K562 (cell line): ENCODE data around the gene CACNA1I. TPM values are rescaled to one million over a fixed set of nuclear protein-coding genes. Genes with fewer than 3 reads are reported as not detected.

Experiments used
- ATAC-seq: fragments of 200-7000 bp; cut with Tn5 transposase; 3 replicates; pipeline ENCODE4 v1.9.1; 2020; ENCODE audit warnings: moderate library complexity
- BruUV-seq: library from RNA; stranded (reverse); fragments of 400-500 nt; replicated peaks from 2 replicates; lab custom pipeline; 2021; lab: Mats Ljungman, UMichigan
- CTCF ChIA-PET: fragments of 300-600 bp; formaldehyde crosslinking; extraction: SDS; loops from one replicate; lab custom pipeline; 2021; ENCODE audit warnings: low intra/inter-chr PET ratio; lab: Yijun Ruan, JAX
- POLR2A ChIA-PET: fragments of 300-600, 350-650 bp; sonication (Branson Sonifier 250); formaldehyde crosslinking; extraction: SDS; loops from one replicate; lab custom pipeline; 2021; ENCODE audit warnings: antibody characterized with exemption, inconsistent platforms; lab: Yijun Ruan, JAX
- DNase-seq, 4 experiments: peaks; one replicate each; pipeline versions ENCODE4 v3.0.0 to v3.0.0-alpha.2; 2011 to 2018; ENCODE audit warnings: low spot score in 3 of 4, mixed read lengths in 3 of 4; ENCODE audit errors: extremely low read depth in 1 of 4
- FAIRE-seq: peaks from 2 replicates; lab custom pipeline; 2011; peaks lifted over from hg19 to GRCh38; lab: Jason Lieb, UNC
- H2AFZ ChIP-seq: 2 replicates; pipeline ENCODE4 v1.6.0; 2011; ENCODE audit warnings: low read depth, low read length, control low read depth, inconsistent platforms
- H3K27ac ChIP-seq: fragments of 200-600 bp; 3 replicates; pipeline ENCODE4 v1.8.0; 2011; ENCODE audit warnings: low read depth, mild to moderate bottlenecking, control low read depth, inconsistent platforms, low read length, moderate library complexity, mixed read lengths; ENCODE audit errors: extremely low read depth
- H3K27me3 ChIP-seq, 2 experiments: fragments of 300-600 bp in 1 of 2; 2 replicates in 1 of 2; 3 replicates in 1 of 2; pipeline versions ENCODE4 v1.6.0 to v1.8.0; 2011; ENCODE audit warnings: inconsistent platforms in 2 of 2, low read length in 2 of 2, mild to moderate bottlenecking in 1 of 2, mixed read lengths in 1 of 2, moderate library complexity in 1 of 2; ENCODE audit not compliant: control insufficient read depth in 2 of 2, insufficient read depth in 2 of 2
- H3K36me3 ChIP-seq: fragments of 300-600 bp; 3 replicates; pipeline ENCODE4 v1.8.0; 2011; ENCODE audit warnings: mild to moderate bottlenecking, low read length, inconsistent platforms; ENCODE audit not compliant: control insufficient read depth, insufficient read depth
- H3K4me1 ChIP-seq, 2 experiments: fragments of 200-600 bp in 1 of 2; replicated peaks in 1 of 2; 2 replicates in 1 of 2; 3 replicates in 1 of 2; pipeline versions ENCODE4 v1.5.1 to v1.8.0; 2011; ENCODE audit warnings: inconsistent platforms in 2 of 2, low read length in 2 of 2, mild to moderate bottlenecking in 1 of 2, mixed read lengths in 1 of 2, moderate library complexity in 1 of 2; ENCODE audit not compliant: control insufficient read depth in 2 of 2, insufficient read depth in 2 of 2
- H3K4me2 ChIP-seq: 2 replicates; pipeline ENCODE4 v1.6.1; 2011; ENCODE audit warnings: low read length, control low read depth, inconsistent platforms, mixed read lengths; ENCODE audit not compliant: insufficient read depth
- H3K4me3 ChIP-seq: fragments of 200-600 bp; sonication (generic), shearing (Covaris generic); 2 replicates; pipeline ENCODE4 v1.5.1; 2016; ENCODE audit warnings: control low read depth, inconsistent platforms
- H3K79me2 ChIP-seq: fragments of 200-600 bp; 3 replicates; pipeline ENCODE4 v1.8.0; 2011; ENCODE audit warnings: low read length, inconsistent platforms; ENCODE audit not compliant: control insufficient read depth, insufficient read depth
- H3K9ac ChIP-seq, 2 experiments: 2 replicates each; pipeline versions ENCODE4 v1.6.0 to v1.6.1; 2011; ENCODE audit warnings: low read depth in 2 of 2, low read length in 2 of 2, control low read depth in 1 of 2, inconsistent platforms in 1 of 2, mild to moderate bottlenecking in 1 of 2, mixed read lengths in 1 of 2; ENCODE audit not compliant: insufficient read depth in 1 of 2
- H3K9me1 ChIP-seq: one replicate; pipeline ENCODE4 v1.6.0; 2011; ENCODE audit warnings: inconsistent platforms, mild to moderate bottlenecking, low read length, moderate library complexity; ENCODE audit not compliant: control insufficient read depth, insufficient read depth
- H3K9me3 ChIP-seq: replicated peaks from 2 replicates; pipeline ENCODE4 v1.5.1; 2011; ENCODE audit warnings: low read depth, low read length, inconsistent platforms; ENCODE audit not compliant: control insufficient read depth, insufficient read depth
- H4K20me1 ChIP-seq: replicated peaks from 2 replicates; pipeline ENCODE4 v1.6.1; 2011; ENCODE audit warnings: low read length, inconsistent platforms, mixed read lengths; ENCODE audit not compliant: control insufficient read depth, insufficient read depth
- MXD1 ChIP-seq: fragments of 250-450 bp; sonication (Bioruptor Pico); IDR thresholded peaks from 2 replicates; pipeline ENCODE4 v1.8.0; 2021; ENCODE audit warnings: borderline replicate concordance, mild to moderate bottlenecking, moderate library complexity; ENCODE audit not compliant: poor library complexity, severe bottlenecking
- STAG1 ChIP-seq: sonication (generic); formaldehyde crosslinking; IDR thresholded peaks from 2 replicates; pipeline ENCODE4 v1.5.0; 2020; ENCODE audit warnings: missing genetic modification reagents, borderline replicate concordance
- U2AF1 ChIP-seq: fragments of 200-400 bp; formaldehyde crosslinking; optimal IDR thresholded peaks from 2 replicates; pipeline ENCODE3; 2017; ENCODE audit warnings: mild to moderate bottlenecking, low read depth, low read length, moderate library complexity
- ZNF436 ChIP-seq: fragments of 250-450, 450-650 bp; sonication (Bioruptor Pico); formaldehyde crosslinking; IDR thresholded peaks from 2 replicates; pipeline ENCODE4 v1.7.0; 2020; ENCODE audit warnings: mild to moderate bottlenecking
- WGBS: fragments of 100-300 bp; shearing (Covaris generic); methylation state at CpG from one replicate; pipeline ENCODE4 v1.1.6; 2016; ENCODE audit warnings: low coverage, mixed read lengths; ENCODE audit not compliant: insufficient coverage; ENCODE audit errors: missing lambda C conversion rate; 5-methylcytosine and 5-hydroxymethylcytosine counted together
- in situ Hi-C: fragments of 300-500 bp; cut with MboI; formaldehyde crosslinking; loops from 4 replicates; pipeline ENCODE4 v1.15.0; 2018; ENCODE audit warnings: inconsistent platforms, mixed read lengths
- intact Hi-C: fragments of 100-400 bp; cut with micrococcal nuclease; formaldehyde crosslinking; loops from 2 replicates; pipeline ENCODE4 v1.14.2; 2022
- polyA plus RNA-seq, 8 experiments: library from polyadenylated mRNA; depleted of rRNA in 4 of 8; stranded (reverse) in 5 of 8; unstranded in 3 of 8; fragments of >200 nt; fragmentation: Nextera tagmentation in 2 of 8; fragmentation: Illumina TruSeq in 1 of 8; extraction: Ambion mirVana in 2 of 8; extraction: Trizol in 1 of 8; gene quantifications; 2 replicates each; pipeline versions ENCODE4 v1.2.1 to v1.2.3, GENCODE V29; 2011 to 2014; ENCODE audit warnings: inconsistent platforms in 1 of 8, missing spikeins in 1 of 8
- total RNA-seq, 7 experiments: library from RNA; depleted of rRNA in 6 of 7; stranded (reverse); fragments of >200 nt in 6 of 7; fragmentation: Illumina TruSeq in 2 of 7; extraction: Trizol in 2 of 7; gene quantifications; 2 replicates each; pipeline versions ENCODE4 v1.2.1 to v1.2.3, GENCODE V29; 2011 to 2021; ENCODE audit warnings: low replicate concordance in 1 of 7

The CACNA1I gene
- total and polyA plus RNA-seq, 9 of the 15 experiments (the other 6 are each of a cell fraction or from before 2014, with no cell fraction given), result 0.01 to 0.79 (median 0.32) TPM; not detected in 1

GRCh38 chr22:39666495-39666894, 95.9 kb downstream of the CACNA1I start (continued):
- no peak for TF ChIP-seq MXD1 (CRISPR knock-in tag)

DNA sequence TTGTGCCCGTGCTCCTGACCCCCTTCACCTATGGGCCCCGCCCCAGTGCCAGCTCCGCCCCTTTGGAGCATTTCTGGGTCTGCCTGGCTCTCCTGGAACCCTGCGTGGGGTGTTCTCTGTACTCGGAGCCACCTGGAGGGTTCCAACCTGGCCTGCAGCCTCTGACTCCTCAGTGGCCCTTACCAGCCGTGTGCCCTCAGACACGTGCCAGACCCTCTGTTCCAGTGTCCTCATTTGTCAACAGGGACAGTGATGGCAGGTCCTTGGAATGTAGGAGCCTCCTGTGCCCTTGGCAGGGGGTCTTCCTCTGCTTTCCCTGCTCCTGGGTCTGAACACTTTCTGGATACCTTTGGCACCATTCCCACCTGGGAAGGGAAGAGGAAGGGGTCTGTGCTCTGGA, 96.4 kb downstream of the CACNA1I start:
- H3K9me3 ChIP-seq, result no peaks in the 10 kb centered on the region; the same call in 1 of the 2 replicates
- no peaks in the 10 kb centered on the region for H3K9me1 ChIP-seq
- no peak overlapping the region for H2AFZ ChIP-seq
- peaks cover 4 to 36% of the 10 kb centered on the region in 2 experiments; a peak in 3 of 5 replicates for H3K4me1 ChIP-seq
- H3K27me3 ChIP-seq, result no peaks in the 10 kb centered on the region
- DNase-seq (no peak), FAIRE-seq (no peak)
- intact Hi-C loops (no loop called here), in situ Hi-C loops (no loop called here)
- TF ChIP-seq U2AF1 (no peak), ZNF436 (CRISPR knock-in tag) (no peak), STAG1 (CRISPR knock-in tag) (no peak)
- TF ChIP-seq, all 486 proteins: peak for 0
- Histone ChIP-seq H3K27ac (no peak overlapping the region), H3K36me3 (no peaks in the 10 kb centered on the region), H3K79me2 (no peaks in the 10 kb centered on the region), H3K9ac (no peak overlapping the region), H3K4me3 (no peak overlapping the region), H4K20me1 (no peaks in the 10 kb centered on the region), H3K4me2 (no peak overlapping the region)
- BruUV-seq, result no TSS peak
- CTCF ChIA-PET, result no interaction called here
- no peak for ATAC-seq
- POLR2A ChIA-PET, result no interaction called here
- 61% methylated on average over 2 of the region's 7 CpGs for whole genome bisulfite sequencing
